ENCODE data around the gene PDIA2.
"Not testable (repeated sequence)": the region's sequence is repeated elsewhere in the genome, so short reads cannot be mapped to it uniquely, and the experiment has no call there.

The PDIA2 gene

GRCh38 chr16:263182-263774 is 19.7 kb upstream of the PDIA2 start:
- H3K27me3 ChIP-seq (replicated peaks; ENCODE audit: control insufficient read depth, insufficient read depth, low read length, poor library complexity, severe bottlenecking) = no peaks in the 10 kb centered on the region
- H3K4me1 ChIP-seq (ENCODE audit: control insufficient read depth, insufficient read depth, low read length, poor library complexity, severe bottlenecking) = no peaks in the 10 kb centered on the region
- no peaks in the 10 kb centered on the region for H3K9me3 ChIP-seq (ENCODE audit: control insufficient read depth, low read length)
- H3K4me3 ChIP-seq (ENCODE audit: insufficient read depth, low read depth, low read length, poor library complexity, severe bottlenecking) = no peak overlapping the region
- H3K27ac ChIP-seq (ENCODE audit: insufficient read depth, low read length, poor library complexity, severe bottlenecking) = no peak overlapping the region
- DNase-seq = no peak
- H3K36me3 ChIP-seq (ENCODE audit: control insufficient read depth, insufficient read depth, low read length) = peaks cover 30% of the 10 kb centered on the region

- Histone ChIP-seq H3K9me3 (ENCODE audit: control insufficient read depth, low read length) (no peaks in the 10 kb centered on the region), H3K36me3 (ENCODE audit: control insufficient read depth, insufficient read depth, low read length) (peaks cover 30% of the 10 kb centered on the region), H3K27me3 (replicated peaks; ENCODE audit: control insufficient read depth, insufficient read depth, low read length, poor library complexity, severe bottlenecking) (no peaks in the 10 kb centered on the region), H3K4me1 (ENCODE audit: control insufficient read depth, insufficient read depth, low read length, poor library complexity, severe bottlenecking) (no peaks in the 10 kb centered on the region), H3K4me3 (ENCODE audit: insufficient read depth, low read depth, low read length, poor library complexity, severe bottlenecking) (no peak overlapping the region), H3K27ac (ENCODE audit: insufficient read depth, low read length, poor library complexity, severe bottlenecking) (no peak overlapping the region)
- DNase-seq = no peak
These were observed 19.0 kb upstream of the PDIA2 start for GRCh38 chr16:263944-264343.

DNA sequence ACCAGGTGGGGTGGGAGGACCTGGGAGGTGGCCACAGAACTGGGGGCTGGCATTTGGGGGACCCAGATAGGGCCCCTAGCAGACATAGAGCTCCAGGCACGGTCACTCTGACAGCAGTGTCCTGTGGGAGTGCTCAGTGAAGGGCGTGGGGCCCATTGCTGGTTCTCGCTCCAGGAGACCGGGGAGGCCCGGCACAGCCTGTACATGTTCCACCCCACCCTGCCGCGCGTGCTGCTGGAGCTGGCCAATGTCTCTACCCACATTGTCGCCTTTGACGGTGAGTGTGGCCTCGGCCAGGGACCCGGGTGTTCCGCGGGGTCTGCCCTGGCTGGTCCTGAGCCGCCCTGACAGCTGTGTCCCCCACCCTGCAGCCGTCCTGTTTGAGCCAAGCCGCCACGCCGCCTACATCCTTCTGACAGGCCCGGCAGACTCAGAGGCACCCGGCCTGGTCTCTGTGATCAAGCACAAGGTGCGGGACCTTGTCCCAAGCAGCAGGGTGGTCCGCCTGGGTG is 18.5 kb upstream of the PDIA2 start:
- Histone ChIP-seq H3K36me3 (ENCODE audit: control insufficient read depth, insufficient read depth, low read length) (peaks cover 30% of the 10 kb centered on the region), H3K4me1 (ENCODE audit: control insufficient read depth, insufficient read depth, low read length, poor library complexity, severe bottlenecking) (no peaks in the 10 kb centered on the region), H3K4me3 (ENCODE audit: insufficient read depth, low read depth, low read length, poor library complexity, severe bottlenecking) (no peak overlapping the region), H3K9me3 (ENCODE audit: control insufficient read depth, low read length) (no peaks in the 10 kb centered on the region), H3K27ac (ENCODE audit: insufficient read depth, low read length, poor library complexity, severe bottlenecking) (no peak overlapping the region), H3K27me3 (replicated peaks; ENCODE audit: control insufficient read depth, insufficient read depth, low read length, poor library complexity, severe bottlenecking) (no peaks in the 10 kb centered on the region)
- no peak for DNase-seq

DNA sequence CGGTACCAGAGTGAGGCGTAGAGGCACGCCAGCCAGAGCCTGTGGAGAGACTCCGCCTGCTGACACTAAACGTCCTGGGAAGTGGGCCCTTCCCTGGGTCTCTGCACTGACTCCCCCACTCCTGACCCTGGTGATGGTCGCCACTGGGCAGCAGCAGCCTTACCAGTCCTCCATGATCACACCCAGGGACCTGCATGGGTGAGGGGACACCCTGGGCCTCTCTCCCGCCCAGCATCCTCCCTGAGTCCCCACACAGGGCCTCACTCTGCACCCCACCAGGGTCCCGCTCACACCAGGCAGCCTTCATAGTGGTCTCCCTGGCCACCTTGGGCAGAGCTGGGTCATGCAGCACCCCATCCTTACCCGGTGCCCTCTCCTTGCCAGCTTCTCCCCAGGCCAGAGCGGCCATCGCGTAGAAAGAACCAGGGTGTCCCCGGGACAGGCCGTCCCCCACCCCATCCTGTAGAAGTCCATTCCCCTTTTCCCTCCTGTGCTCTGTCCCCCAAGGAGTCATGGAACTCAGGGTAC is 17.9 kb upstream of the PDIA2 start:
- Histone ChIP-seq H3K36me3 (ENCODE audit: control insufficient read depth, insufficient read depth, low read length) (peaks cover 30% of the 10 kb centered on the region), H3K4me3 (ENCODE audit: insufficient read depth, low read depth, low read length, poor library complexity, severe bottlenecking) (no peak overlapping the region), H3K27me3 (replicated peaks; ENCODE audit: control insufficient read depth, insufficient read depth, low read length, poor library complexity, severe bottlenecking) (no peaks in the 10 kb centered on the region), H3K4me1 (ENCODE audit: control insufficient read depth, insufficient read depth, low read length, poor library complexity, severe bottlenecking) (no peaks in the 10 kb centered on the region), H3K9me3 (ENCODE audit: control insufficient read depth, low read length) (no peaks in the 10 kb centered on the region), H3K27ac (ENCODE audit: insufficient read depth, low read length, poor library complexity, severe bottlenecking) (no peak overlapping the region)
- no peak for DNase-seq

GRCh38 chr16:265711-266110 is 17.3 kb upstream of the PDIA2 start:
- peaks cover 30% of the 10 kb centered on the region for H3K36me3 ChIP-seq (ENCODE audit: control insufficient read depth, insufficient read depth, low read length)
- H3K27me3 ChIP-seq (replicated peaks; ENCODE audit: control insufficient read depth, insufficient read depth, low read length, poor library complexity, severe bottlenecking) = no peaks in the 10 kb centered on the region
- no peak overlapping the region for H3K27ac ChIP-seq (ENCODE audit: insufficient read depth, low read length, poor library complexity, severe bottlenecking)
- no peak for DNase-seq
- H3K4me3 ChIP-seq (ENCODE audit: insufficient read depth, low read depth, low read length, poor library complexity, severe bottlenecking) = no peak overlapping the region
- H3K4me1 ChIP-seq (ENCODE audit: control insufficient read depth, insufficient read depth, low read length, poor library complexity, severe bottlenecking) = no peaks in the 10 kb centered on the region
- no peaks in the 10 kb centered on the region for H3K9me3 ChIP-seq (ENCODE audit: control insufficient read depth, low read length)

GRCh38 chr16:266258-267164 is 16.5 kb upstream of the PDIA2 start:
- no peak for DNase-seq
- Histone ChIP-seq H3K4me3 (ENCODE audit: insufficient read depth, low read depth, low read length, poor library complexity, severe bottlenecking) (no peak overlapping the region), H3K4me1 (ENCODE audit: control insufficient read depth, insufficient read depth, low read length, poor library complexity, severe bottlenecking) (no peaks in the 10 kb centered on the region), H3K9me3 (ENCODE audit: control insufficient read depth, low read length) (no peaks in the 10 kb centered on the region), H3K36me3 (ENCODE audit: control insufficient read depth, insufficient read depth, low read length) (peaks cover 22% of the 10 kb centered on the region), H3K27ac (ENCODE audit: insufficient read depth, low read length, poor library complexity, severe bottlenecking) (no peak overlapping the region), H3K27me3 (replicated peaks; ENCODE audit: control insufficient read depth, insufficient read depth, low read length, poor library complexity, severe bottlenecking) (no peaks in the 10 kb centered on the region)

DNA sequence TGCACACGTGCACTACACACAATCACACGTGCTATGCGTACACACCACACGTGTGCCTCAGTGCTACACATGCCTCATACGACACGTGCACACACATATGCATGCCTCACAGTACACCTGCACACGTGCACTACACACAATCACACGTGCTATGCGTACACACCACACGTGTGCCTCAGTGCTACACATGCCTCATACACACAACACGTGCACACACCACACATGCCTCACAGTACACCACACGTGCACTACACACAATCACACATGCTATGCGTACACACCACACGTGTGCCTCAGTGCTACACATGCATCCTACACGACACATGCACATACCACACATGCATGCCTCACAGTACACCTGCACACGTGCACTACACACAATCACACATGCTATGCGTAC is 15.4 kb upstream of the PDIA2 start:
- H3K9me3 ChIP-seq (ENCODE audit: control insufficient read depth, low read length); H3K4me1 ChIP-seq (ENCODE audit: control insufficient read depth, insufficient read depth, low read length, poor library complexity, severe bottlenecking); H3K27ac ChIP-seq (ENCODE audit: insufficient read depth, low read length, poor library complexity, severe bottlenecking); H3K27me3 ChIP-seq (replicated peaks; ENCODE audit: control insufficient read depth, insufficient read depth, low read length, poor library complexity, severe bottlenecking); DNase-seq; H3K4me3 ChIP-seq (ENCODE audit: insufficient read depth, low read depth, low read length, poor library complexity, severe bottlenecking): not testable (repeated sequence)
- peaks cover 15% of the 10 kb centered on the region for H3K36me3 ChIP-seq (ENCODE audit: control insufficient read depth, insufficient read depth, low read length)

DNA sequence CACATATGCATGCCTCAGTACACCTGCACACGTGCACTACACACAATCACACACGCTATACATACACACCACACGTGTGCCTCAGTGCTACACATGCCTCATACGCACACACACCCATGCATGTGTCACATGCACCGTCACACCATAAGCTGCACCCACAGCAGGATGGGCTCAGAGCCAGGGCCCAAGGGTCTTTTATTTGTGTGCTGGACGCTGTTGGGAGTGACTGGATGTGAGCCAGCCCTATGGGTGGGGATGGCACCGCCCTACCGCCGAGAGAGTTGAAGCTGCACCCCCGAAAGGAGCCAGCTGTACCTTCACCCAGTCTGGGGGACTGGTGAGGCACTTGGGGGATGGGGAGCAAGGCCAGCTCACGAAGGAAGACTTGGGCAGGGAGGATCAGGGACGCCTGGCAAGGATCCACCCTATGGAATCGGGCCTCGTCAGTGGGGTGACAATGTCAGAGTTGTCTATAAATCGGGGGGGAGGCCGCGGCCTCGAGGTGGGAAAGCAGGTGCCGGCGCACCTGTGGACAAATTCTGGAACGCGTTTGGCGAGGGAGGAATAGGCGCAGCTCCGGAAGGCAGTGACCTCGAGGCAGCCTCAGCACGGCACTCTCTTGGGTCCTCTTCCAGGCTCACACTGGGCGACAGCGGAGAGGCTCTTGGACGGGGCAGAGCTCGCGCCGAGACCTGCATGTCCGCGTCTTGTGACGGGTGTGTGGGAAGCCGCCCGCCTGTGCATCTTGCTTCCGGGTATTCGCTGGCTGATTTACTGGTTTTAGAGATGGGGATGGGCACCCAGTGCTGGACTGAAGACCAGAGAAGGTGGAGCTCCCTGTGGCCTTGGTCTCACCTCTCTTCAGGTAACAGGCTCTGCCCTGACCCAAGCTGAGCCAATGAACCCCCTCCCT is 14.6 kb upstream of the PDIA2 start:
- H3K27ac ChIP-seq (ENCODE audit: insufficient read depth, low read length, poor library complexity, severe bottlenecking) = no peak overlapping the region
- no peak overlapping the region for H3K4me3 ChIP-seq (ENCODE audit: insufficient read depth, low read depth, low read length, poor library complexity, severe bottlenecking)
- no peaks in the 10 kb centered on the region for H3K9me3 ChIP-seq (ENCODE audit: control insufficient read depth, low read length)
- H3K36me3 ChIP-seq (ENCODE audit: control insufficient read depth, insufficient read depth, low read length) = peaks cover 11% of the 10 kb centered on the region
- DNase-seq = no peak
- no peaks in the 10 kb centered on the region for H3K4me1 ChIP-seq (ENCODE audit: control insufficient read depth, insufficient read depth, low read length, poor library complexity, severe bottlenecking)
- no peaks in the 10 kb centered on the region for H3K27me3 ChIP-seq (replicated peaks; ENCODE audit: control insufficient read depth, insufficient read depth, low read length, poor library complexity, severe bottlenecking)

- no peak for DNase-seq
- Histone ChIP-seq H3K27me3 (replicated peaks; ENCODE audit: control insufficient read depth, insufficient read depth, low read length, poor library complexity, severe bottlenecking) (peaks cover 3% of the 10 kb centered on the region), H3K36me3 (ENCODE audit: control insufficient read depth, insufficient read depth, low read length) (peaks cover 4% of the 10 kb centered on the region), H3K4me1 (ENCODE audit: control insufficient read depth, insufficient read depth, low read length, poor library complexity, severe bottlenecking) (no peaks in the 10 kb centered on the region), H3K4me3 (ENCODE audit: insufficient read depth, low read depth, low read length, poor library complexity, severe bottlenecking) (no peak overlapping the region), H3K9me3 (ENCODE audit: control insufficient read depth, low read length) (no peaks in the 10 kb centered on the region), H3K27ac (ENCODE audit: insufficient read depth, low read length, poor library complexity, severe bottlenecking) (no peak overlapping the region)
These were observed 13.7 kb upstream of the PDIA2 start for GRCh38 chr16:269061-269796.

All from effector memory CD4-positive, alpha-beta T cell (primary cell).